RCC 7860 (cell line): ENCODE results near the gene PLA2G15.

Source experiments
- DNase-seq: peaks from one replicate; pipeline ENCODE4 v3.0.0-alpha.2; 2015; ENCODE audit warnings: low spot score
- FAIRE-seq: peaks from 2 replicates; lab custom pipeline; 2012; peaks lifted over from hg19 to GRCh38; lab: Jason Lieb, UNC

The PLA2G15 gene

GRCh38 chr16:68251832-68252231 is 6.7 kb downstream of the PLA2G15 start:
- FAIRE-seq (no peak), DNase-seq (no peak)

GRCh38 chr16:68252383-68252782 is 7.2 kb downstream of the PLA2G15 start:
- DNase-seq (no peak), FAIRE-seq (no peak)

- no peak for DNase-seq
- FAIRE-seq, result no peak
Observed at GRCh38 chr16:68253721-68254120, 8.5 kb downstream of the PLA2G15 start.

- FAIRE-seq, result no peak
- DNase-seq, result no peak
Observed at GRCh38 chr16:68255712-68256111, 10.5 kb downstream of the PLA2G15 start.

GRCh38 chr16:68257251-68257905 is 12.2 kb downstream of the PLA2G15 start:
- FAIRE-seq (no peak), DNase-seq (no peak)

GRCh38 chr16:68257906-68258800 is 13.0 kb downstream of the PLA2G15 start:
- FAIRE-seq (peak; percentile 98), DNase-seq (peak; percentile 100)

GRCh38 chr16:68259007-68259825 is 14.0 kb downstream of the PLA2G15 start:
- DNase-seq, result no peak

GRCh38 chr16:68263559-68264127 is 18.5 kb downstream of the PLA2G15 start:
- FAIRE-seq, result no peak
- DNase-seq, result no peak

More at GRCh38 chr16:68259007-68259825, 14.0 kb downstream of the PLA2G15 start:
- no peak for FAIRE-seq

- DNase-seq, result peak; percentile 56
- no peak for FAIRE-seq
Observed at GRCh38 chr16:68264128-68265077, 19.2 kb downstream of the PLA2G15 start, which contains the start of gene SLC7A6. TSS of gene SLC7A6 (plus strand) at chr16:68264526. CDS start at chr16:68274727, 10,201 bp downstream.

- peak; percentile 87 for DNase-seq
- FAIRE-seq, result peak; percentile 65
Observed at GRCh38 chr16:68265078-68265920, 20.1 kb downstream of the PLA2G15 start.

GRCh38 chr16:68267612-68268405 is 22.6 kb downstream of the PLA2G15 start:
- FAIRE-seq (no peak), DNase-seq (no peak)

GRCh38 chr16:68269793-68270192 is 24.6 kb downstream of the PLA2G15 start:
- FAIRE-seq, result no peak
- no peak for DNase-seq

- DNase-seq, result no peak
- no peak for FAIRE-seq
Observed at GRCh38 chr16:68270353-68270752, 25.2 kb downstream of the PLA2G15 start.

GRCh38 chr16:68272507-68273209 is 27.5 kb downstream of the PLA2G15 start:
- no peak for DNase-seq
- no peak for FAIRE-seq

- FAIRE-seq (no peak), DNase-seq (no peak)
Observed at GRCh38 chr16:68273459-68273858, 28.3 kb downstream of the PLA2G15 start.

GRCh38 chr16:68273896-68274295 is 28.7 kb downstream of the PLA2G15 start:
- FAIRE-seq (no peak), DNase-seq (no peak)

GRCh38 chr16:68274441-68274840 is 29.3 kb downstream of the PLA2G15 start:
- FAIRE-seq, result no peak

More at GRCh38 chr16:68274441-68274840, 29.3 kb downstream of the PLA2G15 start:
- DNase-seq, result no peak
